NCI-H1694 (cell line): ENCODE measurements around the gene GAS7.

Experiments used
- DNase-seq: peaks from one replicate; lab custom pipeline; 2025; lab: John Stamatoyannopoulos, UW

GAS7 gene

GRCh38 chr17:10135539-10136257 lies 62.7 kb downstream of the GAS7 start:
- DNase-seq, result no peak

GRCh38 chr17:10130677-10131076 lies 67.7 kb downstream of the GAS7 start:
- no peak for DNase-seq

- no peak for DNase-seq
Measured at GRCh38 chr17:10130263-10130662, 68.1 kb downstream of the GAS7 start.

- no peak for DNase-seq
Measured at GRCh38 chr17:10127819-10128425, 70.5 kb downstream of the GAS7 start.

GRCh38 chr17:10126616-10127501 lies 71.5 kb downstream of the GAS7 start:
- DNase-seq, result no peak

GRCh38 chr17:10126276-10126615 lies 72.2 kb downstream of the GAS7 start:
- no peak for DNase-seq

GRCh38 chr17:10125531-10126275 lies 72.7 kb downstream of the GAS7 start:
- DNase-seq, result no peak

- DNase-seq, result no peak
Measured at GRCh38 chr17:10123093-10123492, 75.3 kb downstream of the GAS7 start.

- DNase-seq, result no peak
Measured at GRCh38 chr17:10121971-10122707, 76.3 kb downstream of the GAS7 start.

GRCh38 chr17:10120749-10121148 lies 77.7 kb downstream of the GAS7 start:
- no peak for DNase-seq

GRCh38 chr17:10120109-10120485 lies 78.3 kb downstream of the GAS7 start:
- no peak for DNase-seq

- DNase-seq, result no peak
Measured at GRCh38 chr17:10119203-10120108, 79.0 kb downstream of the GAS7 start.

- DNase-seq, result no peak
Measured at GRCh38 chr17:10118788-10119130, 79.6 kb downstream of the GAS7 start.

- DNase-seq, result no peak
Measured at GRCh38 chr17:10117581-10118001, 80.8 kb downstream of the GAS7 start.

GRCh38 chr17:10116753-10117420 lies 81.5 kb downstream of the GAS7 start:
- DNase-seq, result no peak

- DNase-seq, result no peak
Measured at GRCh38 chr17:10116267-10116666, 82.1 kb downstream of the GAS7 start.

GRCh38 chr17:10115536-10115932 lies 82.9 kb downstream of the GAS7 start:
- no peak for DNase-seq

GRCh38 chr17:10114931-10115535 lies 83.4 kb downstream of the GAS7 start:
- no peak for DNase-seq

- DNase-seq, result no peak
Measured at GRCh38 chr17:10112962-10113361, 85.4 kb downstream of the GAS7 start.
